DOHH2 (cell line): ENCODE results near the gene TEX29.

Experiments
- CTCF ChIP-seq: fragments of 200-600 bp; sonication (generic); IDR thresholded peaks from one replicate; pipeline ENCODE4 v1.5.1; 2014; ENCODE audit warnings: antibody characterized with exemption, mild to moderate bottlenecking, low read depth, low read length; ENCODE audit not compliant: poor library complexity, severe bottlenecking
- EZH2phosphoT487 ChIP-seq: fragments of 200-600 bp; sonication (generic); IDR thresholded peaks from 2 replicates; pipeline ENCODE4 v1.6.1; 2017; ENCODE audit warnings: borderline replicate concordance, mild to moderate bottlenecking, antibody characterized with exemption, low read length, moderate library complexity, mixed read lengths

- no peak for TF ChIP-seq CTCF
- no peak for TF ChIP-seq EZH2phosphoT487
Observed at GRCh38 chr13:111363591-111363990, 43.1 kb downstream of the TEX29 start.
